ENCODE data around the gene HK3.
"Not testable (repeated sequence)": the region's sequence is repeated elsewhere in the genome, so short reads cannot be mapped to it uniquely, and the experiment has no call there.

Gene HK3

DNA sequence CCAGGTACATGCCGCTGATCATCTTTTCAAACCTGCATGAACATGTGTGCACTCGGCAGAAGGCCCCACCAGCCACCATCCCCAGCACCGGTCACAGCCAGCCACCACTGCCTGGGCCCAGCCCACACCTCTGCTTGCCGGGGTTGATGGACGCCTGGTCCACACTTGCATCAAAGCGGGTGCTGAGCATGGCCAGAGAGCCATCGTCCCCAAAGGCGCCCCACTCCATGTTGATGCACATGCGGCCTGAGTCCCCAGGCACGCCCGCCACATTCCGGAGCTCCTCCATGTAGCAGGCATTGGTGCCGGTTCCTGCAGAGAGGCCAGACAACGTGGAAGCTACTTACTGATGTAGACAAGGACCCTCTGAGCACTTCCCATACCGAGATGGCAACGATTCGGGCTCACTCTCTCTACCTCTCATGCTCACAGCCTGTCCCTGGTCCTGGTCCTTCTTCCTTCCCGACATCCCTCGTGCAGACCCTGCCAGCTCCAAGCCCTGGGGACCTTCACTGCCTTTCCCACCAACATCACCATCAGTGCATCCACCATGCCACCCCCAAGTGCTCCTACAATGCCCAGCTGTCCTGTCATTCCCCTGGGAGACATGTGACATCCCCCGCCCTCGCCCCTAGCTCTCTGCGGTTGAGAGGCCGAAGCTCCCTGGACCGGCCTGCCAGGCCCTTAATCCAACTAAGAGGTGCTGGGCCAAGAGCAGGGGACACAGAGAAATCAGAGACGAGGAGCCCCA is 17.2 kb downstream of the HK3 start:
- DNase-seq, result no peak

DNA sequence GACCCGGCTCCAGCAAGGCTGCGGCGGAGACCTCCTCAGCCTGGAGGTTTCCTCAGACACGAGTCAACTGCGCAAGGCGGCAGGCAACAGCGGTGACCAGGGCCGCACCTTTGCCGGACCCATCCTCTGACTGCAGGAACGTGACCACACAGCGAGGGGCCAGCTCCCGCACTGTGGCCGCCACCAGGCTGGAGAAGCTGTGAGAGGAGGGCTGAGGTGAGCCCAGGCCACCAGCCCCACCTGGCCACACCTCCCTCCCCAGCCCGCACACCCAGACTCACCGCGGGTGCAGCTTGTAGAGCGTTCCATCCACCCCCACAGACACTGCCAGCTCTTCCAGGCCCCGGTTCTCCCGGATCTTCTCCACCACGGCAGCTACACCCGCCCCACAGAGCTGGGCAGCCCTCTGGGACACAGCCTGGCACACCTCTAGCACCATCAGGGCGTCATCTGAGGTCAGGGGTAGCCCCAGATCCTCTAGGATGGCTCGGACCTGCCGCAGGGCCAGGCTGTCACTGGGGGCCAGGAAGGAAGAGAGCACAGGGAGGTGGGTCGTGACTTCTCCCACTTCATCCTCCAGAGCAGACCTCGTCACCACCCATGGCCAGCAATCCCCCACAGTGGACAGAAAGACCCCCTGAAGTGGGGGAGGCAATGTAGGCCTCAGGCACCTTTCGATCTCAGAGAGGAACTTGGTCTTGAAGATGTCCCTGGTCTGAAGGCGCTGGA is 18.0 kb downstream of the HK3 start:
- no peak for DNase-seq

DNA sequence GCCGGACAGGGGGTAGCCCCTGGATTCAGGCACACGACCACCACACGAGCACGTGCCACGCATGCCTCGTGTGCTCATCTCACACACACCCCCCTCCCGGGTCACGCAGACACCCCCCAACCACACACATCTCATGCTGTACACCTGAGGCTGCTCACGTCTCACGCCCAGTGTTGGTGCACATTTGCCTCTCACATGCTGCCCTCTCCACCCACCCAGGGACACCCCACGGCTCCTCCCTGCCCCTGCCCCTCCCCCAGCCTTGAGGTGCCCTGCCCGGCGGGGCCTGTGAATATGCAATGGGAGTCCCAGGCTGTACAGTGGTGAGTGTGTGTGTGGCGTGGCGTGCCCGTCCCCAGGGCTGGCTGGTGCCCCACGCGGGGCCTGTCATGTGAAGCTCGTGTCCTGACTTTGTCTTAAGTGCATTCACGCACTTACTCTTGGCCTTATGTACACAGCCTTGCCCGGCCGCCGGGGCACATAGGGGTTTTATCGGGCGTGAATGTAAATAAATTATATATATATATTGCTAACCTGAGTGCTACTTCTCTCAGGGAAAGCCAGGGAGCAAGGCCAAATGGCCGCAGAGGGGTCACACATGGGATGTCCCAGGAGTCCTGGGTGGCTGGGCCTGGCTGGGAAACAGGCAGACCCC is 18.7 kb downstream of the HK3 start:
- no peak for DNase-seq

DNA sequence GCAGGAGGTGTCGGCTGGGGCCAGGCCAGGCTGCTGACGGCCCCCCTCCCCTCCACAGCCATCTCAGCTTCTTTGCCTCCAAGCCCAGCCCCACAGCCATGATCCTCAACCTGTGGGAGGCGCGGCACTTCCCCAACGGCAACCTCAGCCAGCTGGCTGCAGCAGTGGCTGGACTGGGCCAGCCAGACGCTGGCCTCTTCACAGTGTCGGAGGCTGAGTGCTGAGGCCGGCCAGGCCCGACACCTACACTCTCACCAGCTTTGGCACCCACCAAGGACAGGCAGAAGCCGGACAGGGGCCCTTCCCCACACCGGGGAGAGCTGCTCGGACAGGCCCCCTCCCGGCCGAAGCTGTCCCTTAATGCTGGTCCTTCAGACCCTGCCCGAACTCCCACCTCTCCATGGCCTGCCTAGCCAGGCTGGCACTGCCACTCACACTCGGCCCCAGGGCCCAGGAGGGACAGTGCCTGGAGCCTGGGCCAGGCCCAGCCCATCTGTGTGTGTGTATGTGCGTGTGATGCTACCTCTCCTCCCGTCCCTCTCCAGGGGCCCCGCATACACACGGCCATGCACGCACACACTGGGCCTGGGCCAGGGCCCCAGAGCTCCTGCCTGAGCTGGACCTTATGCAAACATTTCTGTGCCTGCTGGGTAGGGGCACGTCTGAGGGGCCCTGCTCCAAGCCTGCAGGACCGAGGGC is 19.3 kb downstream of the HK3 start:
- DNase-seq, result no peak

DNA sequence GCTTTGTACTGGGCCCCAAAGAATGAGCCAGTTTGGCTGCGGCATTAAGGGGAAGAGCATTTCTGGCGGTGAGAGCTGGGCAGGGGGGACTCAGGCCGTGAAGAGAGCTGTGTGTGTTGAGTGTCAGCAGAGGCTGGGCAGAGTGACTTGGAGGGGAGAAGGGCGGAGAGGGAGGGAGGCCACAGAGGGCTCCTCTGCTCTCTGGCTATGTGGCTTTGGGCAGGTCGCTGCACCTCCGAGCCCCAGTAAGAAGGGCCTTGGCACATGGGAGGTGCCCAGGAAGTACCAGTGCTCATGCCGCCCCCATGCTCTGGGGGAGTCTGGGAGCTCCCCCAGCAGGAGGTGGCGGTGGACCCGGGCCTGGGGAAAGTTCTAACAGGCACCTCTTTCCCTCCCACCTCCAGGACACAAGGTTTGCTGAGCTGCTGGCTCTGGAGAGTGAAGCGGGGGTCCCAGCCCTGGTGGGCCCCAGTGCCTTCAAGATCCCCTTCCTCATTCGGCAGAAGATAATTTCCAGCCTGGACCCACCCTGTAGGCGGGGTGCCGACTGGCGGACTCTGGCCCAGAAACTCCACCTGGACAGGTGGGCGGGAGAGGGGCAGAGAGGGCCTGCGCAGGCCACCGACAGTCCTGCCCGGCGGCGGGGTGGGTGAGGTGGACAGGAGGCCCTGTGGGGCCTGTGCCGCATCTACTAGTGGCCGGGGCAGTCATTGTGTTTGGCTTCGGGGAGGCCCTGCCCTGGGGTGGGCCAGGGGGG is 20.1 kb downstream of the HK3 start:
- no peak for DNase-seq

DNA sequence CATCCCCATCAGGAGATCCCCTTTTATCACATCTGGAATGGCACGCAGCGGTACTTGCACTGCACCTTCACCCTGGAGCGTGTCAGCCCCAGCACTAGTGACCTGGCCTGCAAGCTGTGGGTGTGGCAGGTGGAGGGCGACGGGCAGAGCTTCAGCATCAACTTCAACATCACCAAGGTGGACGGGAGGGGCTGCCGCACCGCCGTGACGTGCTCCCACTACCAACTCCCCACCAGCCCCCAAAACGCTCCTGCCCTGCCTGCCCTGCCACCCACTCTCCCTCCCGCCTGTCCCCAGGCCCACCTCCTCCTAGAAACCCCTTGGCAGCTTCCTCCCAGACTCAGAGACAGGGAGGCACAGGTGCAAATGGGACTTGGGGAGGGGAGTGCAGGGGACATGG is 20.7 kb downstream of the HK3 start:
- no peak for DNase-seq

DNA sequence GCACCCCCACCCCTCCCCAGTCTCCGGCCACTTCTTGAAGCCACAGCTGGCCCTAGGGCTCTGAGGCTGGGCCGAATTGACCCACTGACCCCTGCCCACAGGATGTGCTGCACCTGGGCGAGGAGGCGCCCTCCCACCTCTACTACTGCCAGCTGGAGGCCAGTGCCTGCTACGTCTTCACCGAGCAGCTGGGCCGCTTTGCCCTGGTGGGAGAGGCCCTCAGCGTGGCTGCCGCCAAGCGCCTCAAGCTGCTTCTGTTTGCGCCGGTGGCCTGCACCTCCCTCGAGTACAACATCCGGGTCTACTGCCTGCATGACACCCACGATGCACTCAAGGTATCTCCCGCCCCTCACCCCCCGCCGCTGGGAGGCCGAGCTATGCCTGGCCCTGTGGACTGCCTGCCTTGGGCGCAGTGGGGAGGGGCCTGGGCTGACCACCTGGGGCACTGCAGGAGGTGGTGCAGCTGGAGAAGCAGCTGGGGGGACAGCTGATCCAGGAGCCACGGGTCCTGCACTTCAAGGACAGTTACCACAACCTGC is 21.3 kb downstream of the HK3 start:
- no peak for DNase-seq

DNA sequence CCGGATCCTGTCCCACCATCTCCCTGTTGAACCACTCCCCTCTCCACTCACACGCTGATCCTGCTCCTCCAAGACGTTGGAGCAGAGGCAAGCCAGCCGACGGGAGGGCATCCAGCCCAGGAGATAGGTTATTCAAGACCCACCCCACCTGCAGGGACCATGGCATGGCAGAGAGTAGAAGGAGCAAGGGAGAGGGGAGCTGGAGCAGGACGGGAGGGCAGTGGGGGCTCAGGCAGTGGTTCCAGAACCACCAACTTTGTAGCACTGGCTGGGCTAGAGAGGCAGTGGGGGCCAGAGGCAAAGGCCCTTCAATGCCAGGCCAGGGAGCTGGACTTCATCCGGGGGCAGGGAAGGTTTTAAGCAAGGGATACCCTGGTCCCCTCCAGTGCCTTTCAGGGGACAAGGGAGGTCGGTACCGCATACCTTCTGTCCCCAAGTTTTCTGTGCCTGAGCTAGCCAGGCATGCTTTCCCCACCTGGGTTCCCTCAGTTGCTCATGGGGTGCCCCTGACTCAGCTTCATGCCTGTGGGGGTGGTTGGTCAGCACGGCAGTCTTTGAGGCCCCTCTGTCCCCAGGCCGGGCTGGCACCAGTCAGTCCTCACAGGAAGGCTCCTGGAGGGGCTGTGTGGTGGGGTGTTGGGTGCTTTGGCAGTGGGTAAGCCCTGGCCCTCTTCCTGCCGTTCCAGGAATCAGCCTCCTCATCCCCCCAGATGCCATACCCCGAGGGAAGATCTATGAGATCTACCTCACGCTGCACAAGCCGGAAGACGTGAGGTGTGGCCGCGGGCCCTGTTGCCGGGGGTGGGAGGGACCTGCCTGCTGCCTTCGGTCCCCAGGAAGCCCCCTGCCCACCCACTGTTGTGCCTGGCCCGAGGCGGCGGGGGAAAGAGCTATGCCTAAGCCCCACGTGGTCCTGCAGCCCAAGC is 22.4 kb downstream of the HK3 start:
- DNase-seq, result no peak

DNA sequence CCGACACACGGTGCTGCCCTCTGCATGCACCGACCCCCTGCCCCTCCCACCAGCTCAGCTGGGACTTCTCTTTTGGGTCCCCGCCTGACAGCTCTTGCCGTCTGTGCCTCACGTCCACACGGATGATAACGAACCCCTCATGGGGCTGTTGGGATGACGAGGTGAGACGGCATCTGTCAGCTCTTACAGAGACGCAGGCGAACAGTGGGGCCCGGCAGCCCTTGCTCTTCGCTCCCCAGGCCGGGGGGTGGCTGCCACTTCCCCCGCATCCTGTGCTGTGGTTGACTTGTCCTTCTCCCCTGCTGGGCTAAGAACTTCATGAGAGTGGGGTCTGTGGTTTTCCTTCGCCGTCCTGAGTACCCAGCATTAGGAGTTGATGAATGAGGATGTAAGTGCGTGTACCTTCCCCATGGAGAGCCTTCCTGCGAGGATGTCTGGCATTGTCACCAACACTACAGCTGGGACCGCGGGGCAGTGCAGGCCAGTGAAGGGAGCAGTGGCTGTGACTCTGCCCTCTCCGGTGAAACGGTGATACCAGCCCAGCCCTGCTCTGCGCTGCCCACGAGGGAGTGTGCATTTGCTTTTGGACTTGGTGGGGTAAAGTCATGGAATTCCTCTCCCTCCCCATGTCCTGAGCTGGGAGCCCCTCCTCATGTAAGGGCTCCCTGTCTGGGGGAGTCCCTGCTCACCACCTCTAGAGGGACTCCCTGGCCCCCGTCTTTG is 23.2 kb downstream of the HK3 start:
- no peak for DNase-seq

DNA sequence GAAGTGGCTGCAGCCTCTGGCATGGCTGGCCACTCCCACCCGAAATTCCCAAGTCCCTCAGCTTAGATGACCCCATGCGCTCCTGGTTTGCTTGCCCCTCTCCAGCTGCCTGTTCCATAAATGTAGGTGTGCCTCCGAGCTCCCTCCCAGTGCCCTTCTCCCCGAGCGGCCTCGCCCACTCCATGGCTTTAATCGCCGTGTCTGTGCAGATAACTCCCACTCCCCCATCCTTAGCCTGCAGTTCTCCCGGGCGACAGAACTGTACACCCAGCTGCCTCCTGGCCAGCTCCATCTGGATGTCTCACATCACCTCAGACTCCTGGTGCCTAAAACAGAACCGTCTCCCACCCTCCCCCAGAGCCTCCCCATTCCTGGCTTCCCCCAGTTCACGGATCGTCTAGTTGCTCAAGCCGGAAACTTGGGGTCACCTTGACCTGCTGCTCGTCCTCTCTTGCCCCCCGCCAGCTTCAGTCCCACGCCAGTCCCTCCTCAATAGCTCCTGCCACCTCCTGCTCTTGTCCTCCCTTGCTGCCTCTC is 24.1 kb downstream of the HK3 start:
- DNase-seq, result no peak

DNA sequence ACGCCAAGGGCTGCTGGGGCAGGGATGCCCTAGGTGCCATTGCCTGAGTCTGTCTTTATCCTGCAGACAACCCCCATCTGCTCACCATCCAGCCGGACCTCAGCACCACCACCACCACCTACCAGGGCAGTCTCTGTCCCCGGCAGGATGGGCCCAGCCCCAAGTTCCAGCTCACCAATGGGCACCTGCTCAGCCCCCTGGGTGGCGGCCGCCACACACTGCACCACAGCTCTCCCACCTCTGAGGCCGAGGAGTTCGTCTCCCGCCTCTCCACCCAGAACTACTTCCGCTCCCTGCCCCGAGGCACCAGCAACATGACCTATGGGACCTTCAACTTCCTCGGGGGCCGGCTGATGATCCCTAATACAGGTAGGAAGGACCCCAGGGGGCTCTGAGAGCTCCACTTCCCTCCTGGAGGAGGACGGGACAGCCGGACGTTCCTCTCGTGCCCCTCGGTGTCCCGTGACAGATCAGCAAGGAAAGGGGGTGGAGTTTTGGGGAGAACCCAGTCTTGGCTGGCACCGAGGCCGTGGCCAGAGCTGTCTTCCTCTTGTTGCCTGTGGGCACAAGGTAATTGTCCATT is 24.9 kb downstream of the HK3 start:
- DNase-seq, result no peak

DNA sequence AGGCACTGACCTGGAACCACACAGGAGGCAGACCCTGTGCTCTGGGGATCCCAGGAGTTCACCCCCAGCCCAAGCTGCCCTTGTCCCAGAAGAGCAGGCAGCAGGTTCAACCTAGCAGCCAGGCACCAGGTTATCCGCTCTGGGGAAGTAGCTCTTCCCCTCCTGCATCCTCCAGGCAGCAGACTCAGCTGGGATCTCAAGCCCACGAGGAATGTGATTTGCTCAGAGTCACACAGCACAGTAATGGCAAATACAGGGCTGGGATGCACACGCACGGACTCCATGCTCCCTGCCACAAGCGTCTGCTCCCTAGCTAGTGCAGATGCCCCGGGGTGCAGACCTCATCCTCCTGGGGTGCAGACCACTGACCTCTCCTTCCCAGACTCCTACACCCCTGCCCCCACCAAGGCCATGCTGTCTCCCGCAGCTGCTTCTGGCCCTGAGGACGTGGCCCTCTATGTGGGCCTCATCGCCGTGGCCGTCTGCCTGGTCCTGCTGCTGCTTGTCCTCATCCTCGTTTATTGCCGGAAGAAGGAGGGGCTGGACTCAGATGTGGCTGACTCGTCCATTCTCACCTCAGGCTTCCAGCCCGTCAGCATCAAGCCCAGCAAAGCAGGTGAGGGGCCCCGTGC is 25.5 kb downstream of the HK3 start:
- DNase-seq, result no peak

DNA sequence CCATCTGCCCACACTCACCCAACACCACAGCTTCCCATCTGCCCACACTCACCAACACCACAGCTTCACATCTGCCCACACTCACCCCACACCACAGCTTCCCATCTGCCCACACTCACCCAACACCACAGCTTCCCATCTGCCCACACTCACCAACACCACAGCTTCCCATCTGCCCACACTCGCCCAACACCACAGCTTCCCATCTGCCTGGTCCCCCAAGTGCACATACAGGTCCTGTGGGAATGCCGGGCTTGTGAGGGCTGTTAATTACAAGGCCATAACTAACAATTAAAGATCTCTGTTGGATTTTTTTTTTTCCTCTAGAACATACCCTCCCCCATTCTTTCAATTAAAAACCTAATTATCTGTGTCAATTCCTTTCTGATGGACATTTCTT is 26.1 kb downstream of the HK3 start:
- DNase-seq, result not testable (repeated sequence)

DNA sequence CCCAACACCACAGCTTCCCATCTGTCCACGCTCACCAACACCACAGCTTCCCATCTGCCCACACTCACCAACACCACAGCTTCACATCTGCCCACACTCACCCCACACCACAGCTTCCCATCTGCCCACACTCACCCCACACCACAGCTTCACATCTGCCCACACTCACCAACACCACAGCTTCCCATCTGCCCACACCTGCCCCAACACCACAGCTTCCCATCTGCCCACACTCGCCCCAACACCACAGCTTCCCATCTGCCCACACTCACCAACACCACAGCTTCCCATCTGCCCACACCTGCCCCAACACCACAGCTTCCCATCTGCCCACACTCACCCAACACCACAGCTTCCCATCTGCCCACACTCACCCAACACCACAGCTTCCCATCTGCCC is 26.6 kb downstream of the HK3 start:
- not testable (repeated sequence) for DNase-seq

DNA sequence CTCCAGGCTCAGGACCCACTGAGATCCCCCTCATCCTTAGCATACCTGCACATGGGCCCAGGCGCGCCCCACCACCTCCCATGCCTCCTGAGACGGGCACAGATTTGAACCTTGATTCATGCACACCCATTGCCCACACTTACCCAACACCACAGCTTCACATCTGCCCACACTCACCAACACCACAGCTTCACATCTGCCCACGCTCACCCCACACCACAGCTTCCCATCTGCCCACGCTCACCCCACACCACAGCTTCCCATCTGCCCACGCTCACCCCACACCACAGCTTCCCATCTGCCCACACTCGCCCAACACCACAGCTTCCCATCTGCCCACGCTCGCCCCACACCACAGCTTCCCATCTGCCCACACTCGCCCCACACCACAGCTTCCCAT is 28.5 kb downstream of the HK3 start:
- DNase-seq, result not testable (repeated sequence)

DNA sequence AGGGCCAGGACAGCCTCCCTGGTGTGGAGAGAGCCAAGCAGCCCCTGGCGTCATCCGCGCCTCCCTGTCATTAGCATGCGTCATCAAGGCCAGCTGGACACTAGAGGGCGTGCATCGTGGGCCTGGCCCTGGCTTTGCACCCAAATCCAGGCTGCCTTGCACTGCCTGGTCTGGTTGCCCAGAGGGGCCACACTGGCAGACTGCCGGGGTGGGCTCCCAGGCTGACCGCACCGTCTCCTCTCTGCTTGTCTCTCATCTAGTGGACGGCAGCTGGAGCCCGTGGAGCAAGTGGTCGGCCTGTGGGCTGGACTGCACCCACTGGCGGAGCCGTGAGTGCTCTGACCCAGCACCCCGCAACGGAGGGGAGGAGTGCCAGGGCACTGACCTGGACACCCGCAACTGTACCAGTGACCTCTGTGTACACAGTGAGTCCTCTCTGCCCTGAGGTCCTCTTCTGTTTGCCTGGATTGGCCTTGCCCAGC is 29.0 kb downstream of the HK3 start:
- no peak for DNase-seq

DNA sequence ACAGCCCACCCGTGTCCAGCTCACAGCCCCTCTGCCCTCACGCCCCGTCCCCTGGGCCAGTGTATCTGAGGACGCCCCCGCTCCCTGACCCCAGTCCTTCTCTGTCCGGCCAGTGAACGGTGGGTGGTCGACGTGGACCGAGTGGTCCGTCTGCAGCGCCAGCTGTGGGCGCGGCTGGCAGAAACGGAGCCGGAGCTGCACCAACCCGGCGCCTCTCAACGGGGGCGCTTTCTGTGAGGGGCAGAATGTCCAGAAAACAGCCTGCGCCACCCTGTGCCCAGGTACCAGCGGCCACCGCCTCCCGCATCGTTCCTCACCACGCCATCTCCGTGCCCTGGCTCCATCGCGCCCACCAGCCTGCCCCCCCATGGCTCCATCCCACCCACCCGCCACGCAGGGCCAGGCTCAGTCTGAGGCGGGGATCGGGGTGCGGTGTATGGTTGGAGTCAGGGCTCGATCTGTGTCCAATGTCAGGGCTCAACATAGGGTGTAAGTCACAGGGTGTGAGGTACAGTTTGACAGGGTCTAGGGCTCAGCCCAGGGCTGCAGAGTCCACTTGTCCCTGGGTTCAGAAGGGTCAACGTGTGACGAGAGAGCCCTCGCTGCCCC is 29.5 kb downstream of the HK3 start:
- DNase-seq, result no peak

DNA sequence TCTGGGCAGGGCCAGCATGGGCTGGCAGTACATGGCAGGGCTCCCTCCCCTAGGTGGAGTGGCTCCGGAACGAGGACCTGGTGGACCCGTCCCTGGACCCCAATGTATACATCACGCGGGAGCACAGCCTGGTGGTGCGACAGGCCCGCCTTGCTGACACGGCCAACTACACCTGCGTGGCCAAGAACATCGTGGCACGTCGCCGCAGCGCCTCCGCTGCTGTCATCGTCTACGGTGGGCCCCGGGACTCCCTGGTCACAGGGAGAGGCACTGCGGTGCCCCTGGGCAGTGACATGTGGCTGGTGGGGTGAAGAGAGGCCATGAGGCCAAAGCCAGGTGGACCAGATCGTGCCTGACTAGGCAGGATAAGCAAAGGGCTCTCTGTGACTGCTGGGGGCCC is 30.4 kb downstream of the HK3 start:
- no peak for DNase-seq

DNA sequence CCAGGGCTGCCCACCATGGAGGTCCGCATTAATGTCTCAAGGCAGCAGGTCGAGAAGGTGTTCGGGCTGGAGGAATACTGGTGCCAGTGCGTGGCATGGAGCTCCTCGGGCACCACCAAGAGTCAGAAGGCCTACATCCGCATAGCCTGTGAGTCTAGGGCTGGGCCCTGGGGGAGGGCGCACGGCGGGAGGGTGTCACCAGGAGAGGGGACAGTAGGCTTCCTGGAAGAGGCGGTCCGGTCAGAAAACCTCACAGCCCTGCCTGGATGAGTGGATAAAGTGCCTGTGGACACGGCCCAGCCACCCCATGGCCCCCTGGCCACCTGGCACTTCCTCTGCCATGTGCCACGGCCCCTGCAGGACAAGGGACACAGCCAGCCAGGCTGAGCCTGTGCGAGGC is 31.0 kb downstream of the HK3 start:
- DNase-seq, result no peak

All from NCI-H526 treated with DMSO at 0.1 percent for 48 hours (cell line).